RWPE2 (cell line): ENCODE data around the gene SUFU.

Experiments
- ATAC-seq: fragments of 200-7000 bp; cut with Tn5 transposase; 3 replicates; pipeline ENCODE4 v1.9.1; 2021; ENCODE audit warnings: low read depth
- DNase-seq: peaks from one replicate; pipeline ENCODE4 v3.0.0-alpha.2; 2020; ENCODE audit warnings: low spot score
- H3K27ac ChIP-seq: fragments of 450-650 bp; 2 replicates; pipeline ENCODE4 v1.5.1; 2017; ENCODE audit warnings: mild to moderate bottlenecking; ENCODE audit not compliant: poor library complexity, severe bottlenecking
- H3K27me3 ChIP-seq: fragments of 250-450 bp; sonication (Bioruptor Pico); 2 replicates; pipeline ENCODE4 v1.5.1; 2021; ENCODE audit warnings: mild to moderate bottlenecking, moderate library complexity; ENCODE audit not compliant: insufficient read depth, poor library complexity, severe bottlenecking
- H3K36me3 ChIP-seq: fragments of 250-450 bp; sonication (Bioruptor Pico); 2 replicates; pipeline ENCODE4 v1.5.1; 2020; ENCODE audit warnings: low read depth, mild to moderate bottlenecking, moderate library complexity
- H3K4me1 ChIP-seq: fragments of 250-450 bp; sonication (Bioruptor Pico); 2 replicates; pipeline ENCODE4 v1.5.1; 2021; ENCODE audit warnings: mild to moderate bottlenecking, moderate library complexity; ENCODE audit not compliant: insufficient read depth, poor library complexity, severe bottlenecking
- H3K4me3 ChIP-seq: fragments of 250-450 bp; sonication (Bioruptor Pico); 2 replicates; pipeline ENCODE4 v1.5.1; 2021; ENCODE audit warnings: mild to moderate bottlenecking, moderate library complexity; ENCODE audit not compliant: severe bottlenecking
- H3K9me3 ChIP-seq: fragments of 250-450 bp; sonication (Bioruptor Pico); 2 replicates; pipeline ENCODE4 v1.5.1; 2021; ENCODE audit warnings: mild to moderate bottlenecking, moderate library complexity; ENCODE audit not compliant: severe bottlenecking
- TF ChIP-seq, protein P1 (sequence below): fragments of 450-650 bp; IDR thresholded peaks from one replicate; pipeline ENCODE4 v1.5.1; 2017; ENCODE audit warnings: mild to moderate bottlenecking, moderate library complexity; ENCODE audit not compliant: poor library complexity, severe bottlenecking

The SUFU gene

DNA sequence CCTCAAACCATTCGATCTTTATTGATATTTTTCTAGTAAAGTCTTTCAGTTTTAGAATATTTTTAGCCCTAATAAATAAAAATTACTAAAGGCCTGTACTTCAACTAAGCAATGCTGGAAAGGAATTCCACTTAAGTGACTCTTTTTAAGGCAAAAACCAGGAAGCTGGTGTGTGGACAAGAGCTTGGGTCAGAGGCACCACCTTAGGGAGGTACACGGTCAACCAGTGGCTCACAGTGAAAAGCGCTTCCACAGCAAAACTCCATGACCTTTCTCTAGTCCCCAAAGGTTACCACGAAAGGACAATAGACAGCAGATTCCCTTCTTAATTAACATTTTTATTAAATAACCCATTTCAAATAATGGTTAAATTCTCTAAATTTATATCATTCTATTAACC lies 179.2 kb downstream of the SUFU start:
- Histone ChIP-seq H3K36me3 (peaks cover 6% of the 10 kb centered on the region; the same call in 1 of the 2 replicates), H3K4me3 (no peak overlapping the region), H3K27ac (no peak overlapping the region), H3K4me1 (no peaks in the 10 kb centered on the region), H3K27me3 (no peaks in the 10 kb centered on the region), H3K9me3 (no peaks in the 10 kb centered on the region)
- ATAC-seq (no peak), DNase-seq (no peak)
- TF ChIP-seq, protein P1, sequence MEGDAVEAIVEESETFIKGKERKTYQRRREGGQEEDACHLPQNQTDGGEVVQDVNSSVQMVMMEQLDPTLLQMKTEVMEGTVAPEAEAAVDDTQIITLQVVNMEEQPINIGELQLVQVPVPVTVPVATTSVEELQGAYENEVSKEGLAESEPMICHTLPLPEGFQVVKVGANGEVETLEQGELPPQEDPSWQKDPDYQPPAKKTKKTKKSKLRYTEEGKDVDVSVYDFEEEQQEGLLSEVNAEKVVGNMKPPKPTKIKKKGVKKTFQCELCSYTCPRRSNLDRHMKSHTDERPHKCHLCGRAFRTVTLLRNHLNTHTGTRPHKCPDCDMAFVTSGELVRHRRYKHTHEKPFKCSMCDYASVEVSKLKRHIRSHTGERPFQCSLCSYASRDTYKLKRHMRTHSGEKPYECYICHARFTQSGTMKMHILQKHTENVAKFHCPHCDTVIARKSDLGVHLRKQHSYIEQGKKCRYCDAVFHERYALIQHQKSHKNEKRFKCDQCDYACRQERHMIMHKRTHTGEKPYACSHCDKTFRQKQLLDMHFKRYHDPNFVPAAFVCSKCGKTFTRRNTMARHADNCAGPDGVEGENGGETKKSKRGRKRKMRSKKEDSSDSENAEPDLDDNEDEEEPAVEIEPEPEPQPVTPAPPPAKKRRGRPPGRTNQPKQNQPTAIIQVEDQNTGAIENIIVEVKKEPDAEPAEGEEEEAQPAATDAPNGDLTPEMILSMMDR, result no peak
